H9 (cell line): ENCODE data around the gene MAGI1. TPM values are rescaled to one million over a fixed set of nuclear protein-coding genes. Genes with fewer than 3 reads are reported as not detected.

Experiments used
- DNase-seq: peaks from one replicate; pipeline ENCODE4 v3.0.0-alpha.2; 2017
- H2AFZ ChIP-seq: one replicate; pipeline ENCODE4 v1.6.1; 2013; ENCODE audit warnings: mild to moderate bottlenecking, low read length, control low read depth, moderate library complexity
- H2AK5ac ChIP-seq: 2 replicates; pipeline ENCODE4 v1.6.1; 2013; ENCODE audit warnings: low read length, control low read depth, mixed read lengths; ENCODE audit not compliant: insufficient read length
- H2BK120ac ChIP-seq: one replicate; pipeline ENCODE4 v1.6.1; 2013; ENCODE audit warnings: low read depth, mild to moderate bottlenecking, low read length, control low read depth, inconsistent platforms; ENCODE audit not compliant: poor library complexity, severe bottlenecking
- H2BK12ac ChIP-seq: 2 replicates; pipeline ENCODE4 v1.6.1; 2013; ENCODE audit warnings: low read length, control low read depth, mixed read lengths, low read depth; ENCODE audit not compliant: insufficient read length
- H2BK15ac ChIP-seq: 2 replicates; pipeline ENCODE4 v1.6.1; 2013; ENCODE audit warnings: low read depth, low read length, control low read depth
- H2BK20ac ChIP-seq: one replicate; pipeline ENCODE4 v1.6.1; 2013; ENCODE audit warnings: low read depth, mild to moderate bottlenecking, low read length, control low read depth, inconsistent platforms; ENCODE audit not compliant: poor library complexity, severe bottlenecking
- H2BK5ac ChIP-seq: 2 replicates; pipeline ENCODE4 v1.6.1; 2013; ENCODE audit warnings: low read length, control low read depth, mixed read lengths; ENCODE audit not compliant: insufficient read length
- H3K14ac ChIP-seq: 2 replicates; pipeline ENCODE4 v1.6.1; 2013; ENCODE audit warnings: low read length, control low read depth; ENCODE audit not compliant: insufficient read depth
- H3K18ac ChIP-seq: 2 replicates; pipeline ENCODE4 v1.6.1; 2013; ENCODE audit warnings: low read depth, mild to moderate bottlenecking, mixed read lengths, low read length, control low read depth; ENCODE audit not compliant: insufficient read length
- H3K23ac ChIP-seq: 2 replicates; pipeline ENCODE4 v1.6.1; 2013; ENCODE audit warnings: low read length, control low read depth, mixed read lengths, low read depth; ENCODE audit not compliant: insufficient read length
- H3K23me2 ChIP-seq: 2 replicates; pipeline ENCODE4 v1.6.1; 2013; ENCODE audit warnings: low read depth, mild to moderate bottlenecking, mixed read lengths, low read length, control low read depth; ENCODE audit not compliant: insufficient read length, poor library complexity, severe bottlenecking
- H3K27ac ChIP-seq: 2 replicates; pipeline ENCODE4 v1.5.1; 2013; ENCODE audit warnings: low read length, control low read depth, mixed read lengths, low read depth; ENCODE audit not compliant: insufficient read length
- H3K27me3 ChIP-seq: 2 replicates; pipeline ENCODE4 v1.6.1; 2013; ENCODE audit warnings: low read length, control low read depth, inconsistent platforms; ENCODE audit not compliant: insufficient read depth
- H3K4ac ChIP-seq: 2 replicates; pipeline ENCODE4 v1.6.1; 2013; ENCODE audit warnings: low read depth, mild to moderate bottlenecking, control low read depth, inconsistent platforms, low read length, moderate library complexity
- H3K4me1 ChIP-seq: 2 replicates; pipeline ENCODE4 v1.6.1; 2013; ENCODE audit warnings: low read length, control low read depth, inconsistent platforms; ENCODE audit not compliant: insufficient read depth
- H3K4me2 ChIP-seq: 2 replicates; pipeline ENCODE4 v1.6.1; 2013; ENCODE audit warnings: low read length, control low read depth, mixed read lengths; ENCODE audit not compliant: insufficient read length, insufficient read depth
- H3K56ac ChIP-seq: 2 replicates; pipeline ENCODE4 v1.6.1; 2013; ENCODE audit warnings: low read depth, mild to moderate bottlenecking, mixed read lengths, low read length, control low read depth; ENCODE audit not compliant: insufficient read length
- H3K79me1 ChIP-seq: 2 replicates; pipeline ENCODE4 v1.6.1; 2013; ENCODE audit warnings: low read depth, mild to moderate bottlenecking, moderate library complexity, low read length, control low read depth, inconsistent platforms; ENCODE audit not compliant: insufficient read depth, poor library complexity, severe bottlenecking
- H3K79me2 ChIP-seq: 2 replicates; pipeline ENCODE4 v1.6.1; 2013; ENCODE audit warnings: low read length, control low read depth, inconsistent platforms; ENCODE audit not compliant: insufficient read depth
- H3K9ac ChIP-seq: 2 replicates; pipeline ENCODE4 v1.6.1; 2013; ENCODE audit warnings: low read length, control low read depth, mixed read lengths; ENCODE audit not compliant: insufficient read length; ENCODE audit errors: extremely low read depth
- H3K9me3 ChIP-seq: one replicate; pipeline ENCODE4 v1.6.1; 2013; ENCODE audit warnings: low read depth, low read length, inconsistent platforms; ENCODE audit not compliant: control insufficient read depth
- H3T11ph ChIP-seq: one replicate; pipeline ENCODE4 v1.6.1; 2013; ENCODE audit warnings: mild to moderate bottlenecking, low read length, control low read depth, inconsistent platforms
- H4K20me1 ChIP-seq: one replicate; pipeline ENCODE4 v1.6.1; 2013; ENCODE audit not compliant: control insufficient read depth, insufficient read length, insufficient read depth
- H4K5ac ChIP-seq: 2 replicates; pipeline ENCODE4 v1.6.1; 2013; ENCODE audit warnings: low read depth, mild to moderate bottlenecking, mixed read lengths, low read length, control low read depth; ENCODE audit not compliant: insufficient read length
- H4K8ac ChIP-seq: replicated peaks from 2 replicates; pipeline ENCODE4 v1.6.1; 2013; ENCODE audit warnings: low read length, control low read depth, mixed read lengths, low read depth; ENCODE audit not compliant: insufficient read length
- H4K91ac ChIP-seq: 2 replicates; pipeline ENCODE4 v1.6.1; 2013; ENCODE audit warnings: low read depth, mild to moderate bottlenecking, moderate library complexity, mixed read lengths, low read length, control low read depth; ENCODE audit not compliant: insufficient read length
- H3K27ac Mint-ChIP-seq, 3 experiments: 2 replicates in 2 of 3; 3 replicates in 1 of 3; pipeline ENCODE4 v1.8.0; 2020 to 2021; ENCODE audit warnings: mixed read lengths in 3 of 3, mild to moderate bottlenecking in 1 of 3, moderate library complexity in 1 of 3
- H3K27me3 Mint-ChIP-seq: 2 replicates; pipeline ENCODE4 v1.8.0; 2021; ENCODE audit warnings: low read depth, mild to moderate bottlenecking, moderate library complexity, mixed read lengths
- H3K36me3 Mint-ChIP-seq, 3 experiments: 2 replicates in 2 of 3; 3 replicates in 1 of 3; pipeline ENCODE4 v1.8.0; 2020 to 2021; ENCODE audit warnings: low read depth in 3 of 3, mixed read lengths in 3 of 3; ENCODE audit not compliant: insufficient read depth in 1 of 3
- H3K4me1 Mint-ChIP-seq, 2 experiments: 2 replicates each; pipeline ENCODE4 v1.8.0; 2020; ENCODE audit warnings: mixed read lengths in 2 of 2
- H3K4me3 Mint-ChIP-seq, 2 experiments: 2 replicates in 1 of 2; 3 replicates in 1 of 2; pipeline ENCODE4 v1.8.0; 2020 to 2021; ENCODE audit warnings: mild to moderate bottlenecking in 2 of 2, mixed read lengths in 2 of 2, moderate library complexity in 1 of 2
- H3K9me3 Mint-ChIP-seq, 2 experiments: 2 replicates in 1 of 2; 3 replicates in 1 of 2; pipeline ENCODE4 v1.8.0; 2020; ENCODE audit warnings: mild to moderate bottlenecking in 2 of 2, mixed read lengths in 2 of 2, moderate library complexity in 1 of 2
- WGBS: extraction: QIAGEN DNeasy Blood & Tissue Kit; methylation state at CpG from one replicate; pipeline ENCODE4 v1.1.7; 2013; ENCODE audit warnings: missing lambda C conversion rate, low lambda C conversion rate, mixed read lengths; ENCODE audit not compliant: insufficient read length; ENCODE audit errors: extremely low coverage; 5-methylcytosine and 5-hydroxymethylcytosine counted together
- total RNA-seq: library from RNA; stranded (reverse); gene quantifications from 2 replicates; pipeline ENCODE4 v1.2.1, GENCODE V29; 2021
- TF ChIP-seq, protein P1 (sequence below): fragments of 200-600 bp; sonication (generic); conservative IDR thresholded peaks from 3 replicates; pipeline ENCODE4 v1.8.0; 2021; ENCODE audit warnings: antibody characterized with exemption, mild to moderate bottlenecking

MAGI1 gene
- total RNA-seq, 1 experiment from 2014 or later = 65.7 TPM

DNA sequence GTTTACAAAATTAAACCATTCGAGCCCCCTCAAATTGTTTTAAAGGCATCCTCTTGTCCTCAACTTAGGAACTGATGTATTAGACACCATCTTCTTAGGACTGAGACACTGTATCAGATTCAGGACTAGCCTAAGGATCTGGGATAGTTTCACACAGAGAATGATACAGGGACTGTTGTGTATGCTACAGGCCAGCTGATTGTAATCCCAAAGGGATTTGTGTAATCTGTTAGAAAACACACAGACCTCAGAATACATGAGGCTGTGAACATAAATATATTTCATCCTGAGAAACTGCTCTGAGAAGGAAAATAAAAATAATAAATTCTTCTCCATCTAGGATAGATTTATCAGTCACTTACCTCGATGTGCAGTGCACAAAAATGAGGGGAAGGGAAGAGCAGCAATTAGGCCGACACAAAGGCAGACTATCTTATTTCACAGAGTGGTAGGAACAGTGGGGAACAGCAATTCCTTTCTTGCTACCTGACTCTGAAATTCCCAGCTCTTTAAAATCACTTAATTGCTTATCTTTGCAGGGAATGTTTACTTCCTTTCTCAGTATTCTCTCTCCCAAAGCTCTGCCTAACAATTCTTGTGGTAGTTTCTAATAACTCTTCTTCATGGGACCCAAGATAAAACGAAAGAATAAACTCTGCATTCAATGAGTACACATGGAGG, 322.5 kb downstream of the MAGI1 start:
- H3K4me1 ChIP-seq = peaks cover 9% of the 10 kb centered on the region
- H3K9me3 ChIP-seq = no peaks in the 10 kb centered on the region
- no peak overlapping the region for H3K14ac ChIP-seq
- no peaks in the 10 kb centered on the region for H4K20me1 ChIP-seq
- Mint-ChIP-seq H3K36me3 (no peaks in the 10 kb centered on the region; a peak in 1 of 7 replicates), H3K27ac (peak overlapping the region in 2 of 3 experiments; percentile 43 to 66; a peak in 5 of 7 replicates), H3K4me3 (no peak overlapping the region), H3K27me3 (no peaks in the 10 kb centered on the region), H3K4me1 (peaks cover 75 to 80% of the 10 kb centered on the region in 2 experiments), H3K9me3 (no peaks in the 10 kb centered on the region)
- H3K4ac ChIP-seq = no peak overlapping the region
- H3K9ac ChIP-seq = no peak overlapping the region
- H3K4me2 ChIP-seq = no peak overlapping the region
- H3K23ac ChIP-seq = no peak overlapping the region
- no peak for DNase-seq
- no CpG with 5 or more reads among the region's 4 CpGs for WGBS
- H3K27me3 ChIP-seq = no peaks in the 10 kb centered on the region
- no peak overlapping the region for H3K56ac ChIP-seq
- H3K79me1 ChIP-seq = no peaks in the 10 kb centered on the region
- H3K23me2 ChIP-seq = no peaks in the 10 kb centered on the region
- no peak overlapping the region for H3K27ac ChIP-seq
- no peak overlapping the region for H4K91ac ChIP-seq
- H2BK12ac ChIP-seq = no peak overlapping the region
- H2BK5ac ChIP-seq = no peak overlapping the region
- H2BK120ac ChIP-seq = no peak overlapping the region
- H2BK20ac ChIP-seq = no peak overlapping the region
- no peak overlapping the region for H2AK5ac ChIP-seq
- H3T11ph ChIP-seq = no peak overlapping the region
- H4K8ac ChIP-seq = no peak overlapping the region
- H3K79me2 ChIP-seq = no peaks in the 10 kb centered on the region; the same call in 1 of the 2 replicates
- H4K5ac ChIP-seq = no peak overlapping the region
- TF ChIP-seq, protein P1, sequence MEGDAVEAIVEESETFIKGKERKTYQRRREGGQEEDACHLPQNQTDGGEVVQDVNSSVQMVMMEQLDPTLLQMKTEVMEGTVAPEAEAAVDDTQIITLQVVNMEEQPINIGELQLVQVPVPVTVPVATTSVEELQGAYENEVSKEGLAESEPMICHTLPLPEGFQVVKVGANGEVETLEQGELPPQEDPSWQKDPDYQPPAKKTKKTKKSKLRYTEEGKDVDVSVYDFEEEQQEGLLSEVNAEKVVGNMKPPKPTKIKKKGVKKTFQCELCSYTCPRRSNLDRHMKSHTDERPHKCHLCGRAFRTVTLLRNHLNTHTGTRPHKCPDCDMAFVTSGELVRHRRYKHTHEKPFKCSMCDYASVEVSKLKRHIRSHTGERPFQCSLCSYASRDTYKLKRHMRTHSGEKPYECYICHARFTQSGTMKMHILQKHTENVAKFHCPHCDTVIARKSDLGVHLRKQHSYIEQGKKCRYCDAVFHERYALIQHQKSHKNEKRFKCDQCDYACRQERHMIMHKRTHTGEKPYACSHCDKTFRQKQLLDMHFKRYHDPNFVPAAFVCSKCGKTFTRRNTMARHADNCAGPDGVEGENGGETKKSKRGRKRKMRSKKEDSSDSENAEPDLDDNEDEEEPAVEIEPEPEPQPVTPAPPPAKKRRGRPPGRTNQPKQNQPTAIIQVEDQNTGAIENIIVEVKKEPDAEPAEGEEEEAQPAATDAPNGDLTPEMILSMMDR = no peak
- H3K18ac ChIP-seq = no peak overlapping the region
- H2BK15ac ChIP-seq = no peak overlapping the region
- H2AFZ ChIP-seq = no peak overlapping the region
